KMS-11 (cell line): ENCODE results near the gene DLX5.

Experiments
- H2AFZ ChIP-seq: fragments of 200-600 bp; sonication (generic); 2 replicates; pipeline ENCODE4 v1.6.1; 2016; ENCODE audit warnings: antibody characterized with exemption, mixed run types, low read depth
- H3K27ac ChIP-seq: fragments of 200-600 bp; sonication (generic); 2 replicates; pipeline ENCODE4 v1.6.1; 2016; ENCODE audit warnings: mild to moderate bottlenecking, mixed run types
- H3K27me3 ChIP-seq: fragments of 200-600 bp; sonication (generic); 2 replicates; pipeline ENCODE4 v1.6.1; 2017; ENCODE audit warnings: mild to moderate bottlenecking, low read depth, mixed run types, moderate library complexity; ENCODE audit not compliant: insufficient read depth
- H3K36me3 ChIP-seq: fragments of 200-600 bp; sonication (generic); 2 replicates; pipeline ENCODE4 v1.6.1; 2017; ENCODE audit warnings: mild to moderate bottlenecking, mixed run types; ENCODE audit not compliant: insufficient read depth
- H3K4me1 ChIP-seq: fragments of 200-600 bp; sonication (generic); 2 replicates; pipeline ENCODE4 v1.6.1; 2016; ENCODE audit warnings: mild to moderate bottlenecking, low read depth, mixed run types; ENCODE audit not compliant: poor library complexity, severe bottlenecking
- H3K4me2 ChIP-seq: fragments of 200-600 bp; sonication (generic); 2 replicates; pipeline ENCODE4 v1.7.0; 2016; ENCODE audit warnings: mild to moderate bottlenecking, mixed run types
- H3K4me3 ChIP-seq: fragments of 200-600 bp; sonication (generic); IDR thresholded peaks from 2 replicates; pipeline ENCODE4 v1.6.1; 2017; ENCODE audit warnings: low read depth, low read length, mixed read lengths; ENCODE audit not compliant: insufficient read depth
- H3K79me2 ChIP-seq: fragments of 200-600 bp; sonication (generic); 2 replicates; pipeline ENCODE4 v1.6.1; 2016; ENCODE audit warnings: low read depth, mixed run types; ENCODE audit not compliant: insufficient read depth
- H3K9ac ChIP-seq: fragments of 200-600 bp; sonication (generic); 2 replicates; pipeline ENCODE4 v1.6.1; 2016; ENCODE audit warnings: mild to moderate bottlenecking, mixed run types
- H4K20me1 ChIP-seq: fragments of 200-600 bp; sonication (generic); 2 replicates; pipeline ENCODE4 v1.6.1; 2016; ENCODE audit warnings: mild to moderate bottlenecking, mixed run types; ENCODE audit not compliant: insufficient read depth
- TF ChIP-seq, protein P1 (sequence below): fragments of 200-600 bp; sonication (generic); conservative IDR thresholded peaks from 2 replicates; pipeline ENCODE4 v1.6.1; 2017; ENCODE audit warnings: low read depth, mild to moderate bottlenecking, antibody characterized with exemption, low read length, moderate library complexity, mixed read lengths

The DLX5 gene

DNA sequence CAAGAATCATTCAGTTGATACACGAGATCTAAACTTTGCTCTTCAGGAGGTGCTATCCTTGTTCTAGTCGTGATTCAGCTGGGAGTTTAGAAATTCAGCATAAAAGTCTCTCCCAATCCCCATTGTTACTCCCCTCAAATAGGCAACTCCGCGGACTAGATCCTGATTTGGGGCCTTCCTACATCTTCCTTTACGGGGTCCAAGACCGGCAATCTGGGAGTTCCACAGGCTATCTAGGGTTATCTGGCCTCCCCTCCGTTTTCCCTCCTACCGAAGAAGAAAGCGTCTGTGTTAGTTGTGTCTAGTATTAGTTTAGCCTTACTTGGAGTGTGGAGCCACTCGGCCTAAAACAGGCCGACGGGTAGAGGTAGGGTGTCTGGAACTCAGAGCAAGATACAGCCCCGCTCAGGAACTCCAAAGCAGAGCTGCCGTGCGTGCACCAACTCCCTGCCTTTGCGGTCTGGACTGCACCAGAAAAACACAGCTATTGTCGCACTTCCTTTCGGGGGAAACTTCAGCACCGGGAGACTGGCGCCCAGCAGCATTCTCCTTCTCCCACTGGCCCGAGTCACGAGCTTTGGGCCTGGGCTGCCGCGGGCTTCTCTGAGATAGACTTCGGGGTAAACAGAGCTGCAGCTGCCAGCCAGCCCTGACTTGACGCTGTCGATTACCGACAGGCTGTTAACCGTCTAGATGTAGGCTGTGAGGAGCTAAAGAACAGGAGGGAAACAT, 1.5 kb upstream of the DLX5 start:
- TF ChIP-seq, protein P1, sequence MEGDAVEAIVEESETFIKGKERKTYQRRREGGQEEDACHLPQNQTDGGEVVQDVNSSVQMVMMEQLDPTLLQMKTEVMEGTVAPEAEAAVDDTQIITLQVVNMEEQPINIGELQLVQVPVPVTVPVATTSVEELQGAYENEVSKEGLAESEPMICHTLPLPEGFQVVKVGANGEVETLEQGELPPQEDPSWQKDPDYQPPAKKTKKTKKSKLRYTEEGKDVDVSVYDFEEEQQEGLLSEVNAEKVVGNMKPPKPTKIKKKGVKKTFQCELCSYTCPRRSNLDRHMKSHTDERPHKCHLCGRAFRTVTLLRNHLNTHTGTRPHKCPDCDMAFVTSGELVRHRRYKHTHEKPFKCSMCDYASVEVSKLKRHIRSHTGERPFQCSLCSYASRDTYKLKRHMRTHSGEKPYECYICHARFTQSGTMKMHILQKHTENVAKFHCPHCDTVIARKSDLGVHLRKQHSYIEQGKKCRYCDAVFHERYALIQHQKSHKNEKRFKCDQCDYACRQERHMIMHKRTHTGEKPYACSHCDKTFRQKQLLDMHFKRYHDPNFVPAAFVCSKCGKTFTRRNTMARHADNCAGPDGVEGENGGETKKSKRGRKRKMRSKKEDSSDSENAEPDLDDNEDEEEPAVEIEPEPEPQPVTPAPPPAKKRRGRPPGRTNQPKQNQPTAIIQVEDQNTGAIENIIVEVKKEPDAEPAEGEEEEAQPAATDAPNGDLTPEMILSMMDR = no peak
- Histone ChIP-seq H3K4me3 (no peak overlapping the region), H3K9ac (no peak overlapping the region), H4K20me1 (no peaks in the 10 kb centered on the region), H3K79me2 (no peaks in the 10 kb centered on the region), H3K4me2 (no peak overlapping the region), H3K4me1 (peaks cover 3% of the 10 kb centered on the region), H2AFZ (no peak overlapping the region), H3K36me3 (no peaks in the 10 kb centered on the region), H3K27ac (no peak overlapping the region), H3K27me3 (no peaks in the 10 kb centered on the region)

DNA sequence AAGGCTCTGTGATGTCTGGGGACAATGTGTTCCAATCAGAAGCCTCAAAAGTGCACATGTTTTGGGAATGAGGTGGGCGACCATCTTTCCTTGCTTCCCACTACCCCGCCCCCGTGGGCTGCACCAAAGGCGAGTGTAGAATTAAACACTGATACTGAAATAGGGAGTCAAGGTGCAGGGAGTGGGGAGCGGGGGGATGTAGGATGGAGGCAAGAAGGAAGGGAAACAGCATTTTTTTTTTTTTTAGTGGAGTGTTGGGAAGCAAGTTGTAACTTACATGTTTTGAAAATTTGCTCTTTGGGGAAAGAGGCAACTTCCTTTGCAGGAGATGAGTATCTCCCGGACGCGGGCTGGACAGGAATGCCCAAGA, 484 bp upstream of the DLX5 start:
- Histone ChIP-seq H3K36me3 (no peaks in the 10 kb centered on the region), H3K4me2 (no peak overlapping the region), H3K27ac (no peak overlapping the region), H3K79me2 (no peaks in the 10 kb centered on the region), H2AFZ (no peak overlapping the region), H3K9ac (no peak overlapping the region), H3K27me3 (no peaks in the 10 kb centered on the region), H3K4me3 (no peak overlapping the region), H3K4me1 (peaks cover 3% of the 10 kb centered on the region), H4K20me1 (no peaks in the 10 kb centered on the region)
- TF ChIP-seq, protein P1 = no peak

DNA sequence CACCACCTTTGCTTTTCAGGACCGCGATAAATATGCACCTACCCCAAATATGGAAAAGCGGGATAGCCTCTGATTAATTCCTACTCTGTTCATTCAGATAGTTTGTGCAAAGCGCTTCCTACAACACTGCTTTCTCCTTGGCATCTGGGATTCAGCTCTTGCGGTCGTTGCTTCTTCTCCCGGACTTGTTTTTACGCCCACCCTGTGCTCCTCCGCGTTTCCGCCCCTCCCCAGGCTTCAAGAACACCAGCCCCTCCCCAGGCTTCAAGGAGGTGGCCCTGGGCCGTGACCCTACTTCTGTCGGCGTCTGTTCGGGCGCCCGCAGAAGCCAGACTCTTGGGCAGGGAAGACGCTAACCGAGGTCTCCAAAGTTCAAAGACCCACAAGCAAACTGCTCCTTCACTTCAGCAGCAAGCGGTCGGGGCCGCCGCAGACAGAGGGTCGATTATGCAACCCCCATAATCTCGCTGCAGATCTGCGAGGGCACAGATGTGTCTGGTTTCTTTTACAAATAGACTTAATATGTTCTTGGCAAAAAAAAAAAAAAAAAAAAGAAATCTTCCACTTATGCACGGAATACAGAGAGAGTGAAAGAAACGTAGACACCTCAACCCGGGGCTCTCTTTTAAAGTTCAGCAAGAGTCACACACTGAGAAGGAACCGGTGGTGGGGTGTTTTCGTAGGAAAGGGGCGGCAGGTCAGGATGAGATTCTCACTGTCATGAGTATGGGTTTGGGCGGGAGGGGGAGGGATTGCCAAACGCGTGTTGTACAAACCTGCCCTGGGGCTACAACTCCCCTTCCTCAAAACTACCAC, 1.9 kb downstream of the DLX5 start:
- Histone ChIP-seq H3K36me3 (no peaks in the 10 kb centered on the region), H3K27me3 (no peaks in the 10 kb centered on the region), H3K27ac (no peak overlapping the region), H3K79me2 (no peaks in the 10 kb centered on the region), H2AFZ (no peak overlapping the region), H3K9ac (no peak overlapping the region), H3K4me3 (no peak overlapping the region), H3K4me1 (peaks cover 3% of the 10 kb centered on the region), H3K4me2 (no peak overlapping the region), H4K20me1 (no peaks in the 10 kb centered on the region)
- TF ChIP-seq, protein P1 = no peak

DNA sequence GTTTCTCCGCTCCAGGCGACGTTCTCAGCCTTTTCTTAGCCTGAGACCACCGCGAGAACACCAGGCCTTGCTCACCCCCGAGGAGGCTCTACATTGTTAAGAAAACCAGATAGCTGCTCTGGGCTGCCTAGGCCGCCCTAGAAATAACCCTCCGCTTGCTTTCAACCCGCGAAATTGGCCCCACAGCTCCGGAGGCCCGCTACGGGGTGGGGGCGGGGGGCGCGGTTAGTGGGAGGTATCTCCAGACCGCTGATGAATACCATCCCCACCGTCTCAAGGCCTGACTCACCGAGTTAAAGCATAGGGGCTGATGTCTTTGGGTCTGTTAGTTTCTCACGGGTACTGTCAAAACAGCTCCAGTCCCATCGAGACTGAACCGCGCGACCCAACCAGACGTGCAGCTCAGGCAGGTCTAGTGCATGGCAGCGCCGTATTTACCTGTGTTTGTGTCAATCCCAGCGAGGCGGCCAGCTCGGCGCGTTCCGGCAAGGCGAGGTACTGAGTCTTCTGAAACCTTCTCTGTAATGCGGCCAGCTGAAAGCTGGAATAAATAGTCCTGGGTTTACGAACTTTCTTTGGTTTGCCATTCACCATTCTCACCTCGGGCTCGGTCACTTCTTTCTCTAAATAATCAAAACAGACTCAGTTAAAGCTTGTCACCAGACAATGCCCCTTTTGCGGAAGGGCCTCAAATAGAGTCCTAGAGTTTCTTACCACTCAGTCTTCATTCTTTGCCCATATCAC, 2.7 kb downstream of the DLX5 start:
- H3K4me3 ChIP-seq = no peak overlapping the region
- H2AFZ ChIP-seq = no peak overlapping the region
- no peaks in the 10 kb centered on the region for H3K79me2 ChIP-seq
- H4K20me1 ChIP-seq = no peaks in the 10 kb centered on the region
- no peak overlapping the region for H3K27ac ChIP-seq
- no peak overlapping the region for H3K9ac ChIP-seq
- H3K4me1 ChIP-seq = no peaks in the 10 kb centered on the region
- H3K27me3 ChIP-seq = no peaks in the 10 kb centered on the region
- TF ChIP-seq, protein P1 = no peak
- H3K4me2 ChIP-seq = no peak overlapping the region
- H3K36me3 ChIP-seq = no peaks in the 10 kb centered on the region
